Colonic mucosa (tissue), 4 donors: ENCODE measurements around the gene TTYH3. TPM values are rescaled to one million over a fixed set of nuclear protein-coding genes. Genes with fewer than 3 reads are reported as not detected.

Experiments
- DNase-seq: peaks from one replicate; pipeline ENCODE4 v3.0.0-alpha.2; 2020
- H3K27ac ChIP-seq: fragments of 200-600 bp; one replicate; pipeline ENCODE4 v1.8.0; 2021
- H3K27me3 ChIP-seq: fragments of 200-600 bp; one replicate; pipeline ENCODE4 v1.8.0; 2021
- H3K36me3 ChIP-seq: fragments of 200-600 bp; one replicate; pipeline ENCODE4 v1.8.0; 2021
- H3K4me1 ChIP-seq: fragments of 200-600 bp; one replicate; pipeline ENCODE4 v1.8.0; 2021; ENCODE audit warnings: mild to moderate bottlenecking
- H3K4me3 ChIP-seq: fragments of 200-600 bp; one replicate; pipeline ENCODE4 v1.8.0; 2021
- H3K9ac ChIP-seq, 2 donors: one replicate each; pipeline ENCODE4 v1.7.0; 2013; ENCODE audit warnings: control low read depth in 2 of 2, low read depth in 2 of 2, low read length in 2 of 2
- H3K9me3 ChIP-seq: fragments of 200-600 bp; one replicate; pipeline ENCODE4 v1.8.0; 2021
- intact Hi-C: fragments of 100-400 bp; cut with DNase I; formaldehyde crosslinking; loops from one replicate; pipeline ENCODE4 v1.14.1; 2022
- total RNA-seq, 2 donors: library from RNA; stranded (reverse); fragmentation: NEBNext Ultra II Directional in 1 of 2; extraction: Animal tissue kit (Norgen Biotek cat#: 25700) in 1 of 2; gene quantifications; one replicate each; pipeline ENCODE4 v1.2.1, GENCODE V29; 2021
- TF ChIP-seq, protein P1 (sequence below): fragments of 200-600 bp; IDR thresholded peaks from one replicate; pipeline ENCODE4 v1.8.0; 2022; ENCODE audit warnings: antibody characterized with exemption, mild to moderate bottlenecking
- donor health status: healthy.
- donor health status: DM: no; HTN: no; CAD: no.
- donor health status: DM: no; HTN: no; CAD: no.

The TTYH3 gene
- total RNA-seq, 2 donors from 2014 or later = 50.0 to 59.5 TPM

DNA sequence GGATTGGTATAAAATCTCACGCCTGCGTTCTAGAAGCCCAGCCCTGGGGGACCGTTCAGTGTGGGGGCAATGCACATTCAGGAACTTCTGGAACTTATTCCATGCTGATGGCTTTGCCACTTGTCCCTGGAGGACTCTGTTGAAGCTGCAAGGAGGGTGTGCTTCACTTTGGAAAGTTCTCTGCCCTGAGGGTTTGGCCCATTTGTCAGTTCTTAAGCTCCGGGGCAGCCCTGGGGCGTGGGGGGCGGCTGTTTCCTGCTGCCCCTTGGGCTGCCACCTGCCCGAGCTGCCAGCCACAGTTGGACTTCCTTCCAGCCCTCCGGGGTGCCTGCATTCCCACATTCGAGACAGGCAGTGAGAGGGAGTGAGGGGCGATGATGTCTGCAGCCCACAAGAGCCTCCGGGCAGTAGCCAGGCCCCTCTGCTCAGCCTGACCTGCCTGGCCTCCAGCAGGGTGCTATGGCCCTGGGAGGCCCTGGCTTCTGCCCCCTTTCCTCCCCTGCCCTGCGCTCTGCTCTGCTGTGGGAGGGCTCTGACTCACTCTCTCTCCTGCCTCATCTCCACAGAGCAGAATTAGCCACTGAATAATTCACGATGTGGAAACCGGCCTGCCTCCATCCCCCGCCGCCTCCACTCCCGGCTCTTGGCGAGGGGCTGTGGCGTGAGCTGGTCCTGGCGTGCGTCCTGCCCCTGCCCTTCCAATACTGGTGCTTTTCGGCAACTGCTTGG is 1.9 kb downstream of the TTYH3 start:
- DNase-seq = no peak
- Histone ChIP-seq H3K36me3 (no peaks in the 10 kb centered on the region), H3K27me3 (no peaks in the 10 kb centered on the region), H3K27ac (peak overlapping the region; percentile 81), H3K4me3 (peak overlapping the region; percentile 89), H3K9ac (peak overlapping the region; percentile 94 to 98), H3K9me3 (no peaks in the 10 kb centered on the region), H3K4me1 (peaks cover 12% of the 10 kb centered on the region)
- intact Hi-C loops = no loop called here
- TF ChIP-seq, protein P1, sequence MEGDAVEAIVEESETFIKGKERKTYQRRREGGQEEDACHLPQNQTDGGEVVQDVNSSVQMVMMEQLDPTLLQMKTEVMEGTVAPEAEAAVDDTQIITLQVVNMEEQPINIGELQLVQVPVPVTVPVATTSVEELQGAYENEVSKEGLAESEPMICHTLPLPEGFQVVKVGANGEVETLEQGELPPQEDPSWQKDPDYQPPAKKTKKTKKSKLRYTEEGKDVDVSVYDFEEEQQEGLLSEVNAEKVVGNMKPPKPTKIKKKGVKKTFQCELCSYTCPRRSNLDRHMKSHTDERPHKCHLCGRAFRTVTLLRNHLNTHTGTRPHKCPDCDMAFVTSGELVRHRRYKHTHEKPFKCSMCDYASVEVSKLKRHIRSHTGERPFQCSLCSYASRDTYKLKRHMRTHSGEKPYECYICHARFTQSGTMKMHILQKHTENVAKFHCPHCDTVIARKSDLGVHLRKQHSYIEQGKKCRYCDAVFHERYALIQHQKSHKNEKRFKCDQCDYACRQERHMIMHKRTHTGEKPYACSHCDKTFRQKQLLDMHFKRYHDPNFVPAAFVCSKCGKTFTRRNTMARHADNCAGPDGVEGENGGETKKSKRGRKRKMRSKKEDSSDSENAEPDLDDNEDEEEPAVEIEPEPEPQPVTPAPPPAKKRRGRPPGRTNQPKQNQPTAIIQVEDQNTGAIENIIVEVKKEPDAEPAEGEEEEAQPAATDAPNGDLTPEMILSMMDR = no peak

DNA sequence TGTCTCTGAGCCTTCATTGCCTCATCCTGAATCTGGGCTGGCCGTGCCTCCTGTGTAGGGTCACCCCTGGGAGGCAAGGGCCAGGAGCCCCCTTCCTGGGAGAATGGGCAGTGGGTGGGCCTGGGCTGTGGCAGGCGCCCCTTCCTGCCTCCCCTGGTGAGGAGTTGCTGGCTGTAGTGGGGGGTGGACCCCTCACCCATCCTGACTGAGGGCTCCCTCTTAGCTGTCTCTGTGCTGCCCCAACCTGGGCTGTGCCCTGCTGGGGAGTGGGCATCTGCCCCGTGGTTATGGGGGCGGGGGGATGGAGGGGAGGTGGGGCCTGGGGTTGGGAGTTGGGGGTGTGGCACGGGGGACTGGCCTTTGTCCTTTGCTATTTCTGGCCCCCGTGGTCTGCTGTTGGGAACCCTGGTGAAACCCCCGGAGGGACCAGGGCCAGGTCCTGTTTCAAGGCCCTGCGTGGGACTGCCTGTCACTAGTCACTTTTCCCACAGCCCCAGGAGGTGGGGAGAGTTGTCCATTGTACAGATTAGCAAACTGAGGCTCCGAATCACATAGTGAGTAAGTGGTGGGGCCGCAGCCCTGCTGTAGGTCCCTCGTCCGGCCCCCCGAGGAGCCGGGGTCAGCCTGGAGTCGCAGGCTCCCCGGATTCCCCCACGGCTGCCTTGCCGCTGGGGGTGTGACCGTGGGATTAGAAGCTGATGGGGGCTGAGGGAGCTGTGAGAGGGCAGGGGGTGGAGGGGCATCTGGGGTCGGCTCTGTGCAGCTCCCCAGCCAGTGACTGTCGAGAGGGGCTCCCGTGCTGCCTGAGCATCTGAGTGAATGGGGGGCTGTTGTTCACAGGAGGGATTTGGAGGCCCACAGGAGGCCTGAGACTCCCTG is 2.7 kb downstream of the TTYH3 start:
- DNase-seq = no peak
- Histone ChIP-seq H3K9me3 (no peaks in the 10 kb centered on the region), H3K27me3 (no peaks in the 10 kb centered on the region), H3K4me1 (peaks cover 12% of the 10 kb centered on the region), H3K36me3 (no peaks in the 10 kb centered on the region), H3K9ac (peak overlapping the region; percentile 56 to 94), H3K27ac (peak overlapping the region; percentile 81), H3K4me3 (no peak overlapping the region)
- intact Hi-C loops = no loop called here
- TF ChIP-seq, protein P1 = no peak

DNA sequence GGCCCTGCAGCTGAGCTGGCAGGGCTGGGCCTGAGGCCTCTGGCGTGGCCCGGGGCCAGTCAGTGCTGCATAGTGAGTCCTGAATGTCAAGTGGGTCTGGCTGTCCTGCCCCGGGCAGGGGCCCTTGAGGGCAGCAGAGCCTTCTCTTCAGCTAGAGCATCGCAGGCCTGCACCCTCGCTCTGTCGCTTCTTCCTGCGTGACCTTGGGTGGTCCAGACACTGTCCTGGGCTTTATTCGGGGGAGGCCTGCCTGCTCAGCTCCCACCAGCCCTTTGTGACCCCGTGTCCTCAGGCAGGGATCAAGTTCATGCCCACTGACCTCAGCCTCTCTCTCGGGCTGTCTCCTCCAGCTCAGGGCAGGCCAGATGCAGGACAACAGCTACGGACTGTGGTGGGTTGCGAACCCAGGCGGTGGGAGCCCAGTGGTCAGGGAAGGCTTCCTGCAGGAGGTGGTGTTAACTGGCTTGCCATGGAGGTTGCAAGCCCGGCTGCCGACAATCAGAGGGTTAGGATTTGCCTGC is 3.4 kb downstream of the TTYH3 start:
- Histone ChIP-seq H3K4me1 (peaks cover 12% of the 10 kb centered on the region), H3K9ac (peak overlapping the region in 1 of 2 donors; percentile 35), H3K36me3 (no peaks in the 10 kb centered on the region), H3K4me3 (no peak overlapping the region), H3K9me3 (no peaks in the 10 kb centered on the region), H3K27ac (no peak overlapping the region), H3K27me3 (no peaks in the 10 kb centered on the region)
- TF ChIP-seq, protein P1 = no peak
- DNase-seq = no peak
- intact Hi-C loops = no loop called here

DNA sequence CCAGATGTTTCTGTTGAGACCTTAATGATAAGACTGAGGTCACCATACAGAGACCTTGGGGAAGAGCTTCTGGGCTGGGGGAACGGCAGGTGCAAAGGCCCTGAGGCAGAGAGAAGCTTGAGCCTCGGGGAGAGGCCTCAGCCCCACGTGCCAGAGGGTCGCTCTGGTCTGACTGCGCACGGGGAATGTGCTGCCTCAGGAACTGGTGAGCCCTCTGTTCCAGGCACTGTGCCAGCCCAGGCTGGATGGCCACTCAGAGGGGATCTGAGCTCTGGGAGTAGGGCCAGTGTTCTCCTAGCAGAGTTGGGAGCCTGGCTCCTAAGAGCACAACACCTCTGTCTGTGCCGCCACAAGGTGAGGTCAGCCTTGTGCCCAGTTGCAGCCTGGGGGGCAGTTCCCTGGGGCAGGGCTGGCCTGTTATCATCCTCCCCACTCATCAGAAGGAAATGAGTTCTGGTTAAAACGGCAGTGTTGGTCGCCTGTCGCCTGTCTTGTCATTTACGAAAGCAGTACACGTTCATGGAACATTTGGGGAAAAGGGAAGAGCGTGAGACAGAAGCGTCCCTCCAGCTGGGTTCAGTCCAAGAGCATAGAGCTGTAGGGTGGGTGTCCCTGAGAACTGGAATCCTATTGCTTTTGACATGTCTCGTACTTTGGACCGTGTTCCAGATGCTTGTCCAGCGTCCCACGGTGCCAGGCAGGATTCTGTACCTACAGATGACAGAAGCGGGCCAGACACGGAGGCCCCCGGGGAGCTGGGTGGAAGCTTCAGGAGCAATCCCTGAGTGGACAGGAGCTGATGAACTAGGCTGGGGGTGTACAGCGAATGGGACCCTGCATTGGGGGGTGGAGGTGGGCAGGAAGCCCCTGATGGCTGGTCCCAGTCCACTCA is 4.3 kb downstream of the TTYH3 start:
- TF ChIP-seq, protein P1 = no peak
- peaks cover 8% of the 10 kb centered on the region for H3K4me1 ChIP-seq
- no peaks in the 10 kb centered on the region for H3K9me3 ChIP-seq
- DNase-seq = no peak
- H3K27ac ChIP-seq = no peak overlapping the region
- no peaks in the 10 kb centered on the region for H3K36me3 ChIP-seq
- no peaks in the 10 kb centered on the region for H3K27me3 ChIP-seq
- intact Hi-C loops = no loop called here
- no peak overlapping the region for H3K4me3 ChIP-seq
- peak overlapping the region in 1 of 2 donors; percentile 35 for H3K9ac ChIP-seq

DNA sequence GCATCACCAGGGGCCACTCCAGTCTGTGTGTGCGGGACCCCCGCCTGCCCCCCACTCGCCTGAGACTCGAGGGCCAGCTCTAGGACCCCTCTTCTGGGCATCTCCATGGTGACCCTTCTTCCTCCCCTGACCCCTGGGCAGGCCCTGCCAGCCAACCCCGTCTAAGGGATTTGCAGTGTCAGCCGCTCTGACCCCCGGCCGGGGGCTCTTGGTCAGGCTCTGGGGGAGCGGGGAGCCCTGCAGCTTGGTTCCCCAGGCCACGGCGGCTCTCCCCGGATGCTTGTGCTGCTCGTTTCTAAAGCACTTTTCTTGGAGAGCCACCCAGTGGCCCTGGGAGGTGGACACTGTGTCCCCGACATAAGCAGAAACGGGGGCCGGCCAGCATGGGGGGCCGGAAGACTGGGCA is 5.3 kb downstream of the TTYH3 start:
- Histone ChIP-seq H3K4me3 (no peak overlapping the region), H3K9ac (no peak overlapping the region), H3K36me3 (no peaks in the 10 kb centered on the region), H3K9me3 (no peaks in the 10 kb centered on the region), H3K27me3 (no peaks in the 10 kb centered on the region), H3K27ac (no peak overlapping the region), H3K4me1 (peaks cover 5% of the 10 kb centered on the region)
- intact Hi-C loops = no loop called here
- DNase-seq = no peak
- TF ChIP-seq, protein P1 = no peak
